Measurements from ENCODE around the gene NLN. TPM values are rescaled to one million over a fixed set of nuclear protein-coding genes. Genes with fewer than 3 reads are reported as not detected.

Gene NLN
- total RNA-seq, 1 experiment from 2014 or later = 34.8 TPM

DNA sequence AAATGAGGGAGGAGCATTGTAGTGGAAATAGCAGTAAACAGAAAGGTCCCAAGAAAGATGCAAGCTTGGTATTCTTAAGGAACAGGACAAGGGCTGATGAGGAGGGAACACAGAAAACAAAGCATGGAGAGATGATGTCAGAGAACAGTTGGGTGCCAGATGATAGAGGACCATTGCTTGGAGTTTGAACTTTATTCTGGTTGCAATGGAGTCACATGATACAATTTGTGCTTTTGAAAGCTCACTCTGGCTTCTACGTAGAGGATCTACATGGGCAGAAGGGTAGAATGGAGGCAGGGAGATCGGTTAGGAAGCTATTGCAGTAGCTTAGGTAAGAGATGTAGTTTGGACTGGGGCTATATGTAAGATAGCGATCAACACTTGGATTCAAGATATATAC lies 39.9 kb upstream of the NLN start:
- intact Hi-C loops (cut with micrococcal nuclease; ENCODE audit: unreplicated experiment) = no loop called here
- H3K4me1 Mint-ChIP-seq (ENCODE audit: low read depth, unreplicated experiment) = peaks cover 6% of the 10 kb centered on the region
- no peak overlapping the region for H3K27ac Mint-ChIP-seq (ENCODE audit: unreplicated experiment)
- H3K36me3 ChIP-seq (ENCODE audit: control insufficient read depth, insufficient read depth, low read length) = peaks cover 1% of the 10 kb centered on the region; the same call in 1 of the 2 replicates
- no peaks in the 10 kb centered on the region for H3K9me3 Mint-ChIP-seq (ENCODE audit: unreplicated experiment)
- H3K36me3 Mint-ChIP-seq (ENCODE audit: insufficient read depth, unreplicated experiment) = peaks cover 5% of the 10 kb centered on the region
- H3K9me3 ChIP-seq = no peaks in the 10 kb centered on the region
- BruUV-seq (replicated peaks) = no TSS peak
- no peaks in the 10 kb centered on the region for H3K4me1 ChIP-seq
- H3K4me3 Mint-ChIP-seq (ENCODE audit: unreplicated experiment) = no peak overlapping the region
- no peaks in the 10 kb centered on the region for H3K27me3 ChIP-seq (replicated peaks; ENCODE audit: control insufficient read depth, insufficient read depth, low read length)
- TF ChIP-seq, protein P1, sequence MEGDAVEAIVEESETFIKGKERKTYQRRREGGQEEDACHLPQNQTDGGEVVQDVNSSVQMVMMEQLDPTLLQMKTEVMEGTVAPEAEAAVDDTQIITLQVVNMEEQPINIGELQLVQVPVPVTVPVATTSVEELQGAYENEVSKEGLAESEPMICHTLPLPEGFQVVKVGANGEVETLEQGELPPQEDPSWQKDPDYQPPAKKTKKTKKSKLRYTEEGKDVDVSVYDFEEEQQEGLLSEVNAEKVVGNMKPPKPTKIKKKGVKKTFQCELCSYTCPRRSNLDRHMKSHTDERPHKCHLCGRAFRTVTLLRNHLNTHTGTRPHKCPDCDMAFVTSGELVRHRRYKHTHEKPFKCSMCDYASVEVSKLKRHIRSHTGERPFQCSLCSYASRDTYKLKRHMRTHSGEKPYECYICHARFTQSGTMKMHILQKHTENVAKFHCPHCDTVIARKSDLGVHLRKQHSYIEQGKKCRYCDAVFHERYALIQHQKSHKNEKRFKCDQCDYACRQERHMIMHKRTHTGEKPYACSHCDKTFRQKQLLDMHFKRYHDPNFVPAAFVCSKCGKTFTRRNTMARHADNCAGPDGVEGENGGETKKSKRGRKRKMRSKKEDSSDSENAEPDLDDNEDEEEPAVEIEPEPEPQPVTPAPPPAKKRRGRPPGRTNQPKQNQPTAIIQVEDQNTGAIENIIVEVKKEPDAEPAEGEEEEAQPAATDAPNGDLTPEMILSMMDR (IDR thresholded peaks at IDR 0.05; ENCODE audit: insufficient read depth in 1 of 2, low read depth in 1 of 2, low read length in 1 of 2, severe bottlenecking in 1 of 2, unreplicated experiment in 1 of 2) = no peak
- H3K27me3 Mint-ChIP-seq (ENCODE audit: insufficient read depth, unreplicated experiment) = no peaks in the 10 kb centered on the region
- H3K4me3 ChIP-seq (ENCODE audit: low read depth, low read length) = no peak overlapping the region
- no peak for DNase-seq
- ChIA-PET CTCF (no interaction called here), POLR2A (no interaction called here)

- H3K4me1 ChIP-seq = no peaks in the 10 kb centered on the region
- no peak overlapping the region for H3K4me3 ChIP-seq (ENCODE audit: low read depth, low read length)
- Mint-ChIP-seq H3K4me3 (ENCODE audit: unreplicated experiment) (no peak overlapping the region), H3K27me3 (ENCODE audit: insufficient read depth, unreplicated experiment) (no peaks in the 10 kb centered on the region), H3K4me1 (ENCODE audit: low read depth, unreplicated experiment) (no peaks in the 10 kb centered on the region), H3K9me3 (ENCODE audit: unreplicated experiment) (no peaks in the 10 kb centered on the region), H3K36me3 (ENCODE audit: insufficient read depth, unreplicated experiment) (no peaks in the 10 kb centered on the region), H3K27ac (ENCODE audit: unreplicated experiment) (no peak overlapping the region)
- no TSS peak for BruUV-seq (replicated peaks)
- no peak for DNase-seq
- no peaks in the 10 kb centered on the region for H3K36me3 ChIP-seq (ENCODE audit: control insufficient read depth, insufficient read depth, low read length)
- TF ChIP-seq, protein P1 (IDR thresholded peaks at IDR 0.05; ENCODE audit: insufficient read depth in 1 of 2, low read depth in 1 of 2, low read length in 1 of 2, severe bottlenecking in 1 of 2, unreplicated experiment in 1 of 2) = no peak
- intact Hi-C loops (cut with micrococcal nuclease; ENCODE audit: unreplicated experiment) = no loop called here
- ChIA-PET POLR2A (no interaction called here), CTCF (no interaction called here)
- H3K9me3 ChIP-seq = no peaks in the 10 kb centered on the region
- H3K27me3 ChIP-seq (replicated peaks; ENCODE audit: control insufficient read depth, insufficient read depth, low read length) = no peaks in the 10 kb centered on the region
Observed at GRCh38 chr5:65693121-65693520, 28.9 kb upstream of the NLN start.

GRCh38 chr5:65695162-65695755 lies 26.7 kb upstream of the NLN start:
- ChIA-PET POLR2A (no interaction called here), CTCF (no interaction called here)
- no peak for DNase-seq
- H3K4me1 Mint-ChIP-seq (ENCODE audit: low read depth, unreplicated experiment) = no peaks in the 10 kb centered on the region
- Histone ChIP-seq H3K4me3 (ENCODE audit: low read depth, low read length) (no peak overlapping the region), H3K9me3 (no peaks in the 10 kb centered on the region), H3K36me3 (ENCODE audit: control insufficient read depth, insufficient read depth, low read length) (no peaks in the 10 kb centered on the region), H3K4me1 (no peaks in the 10 kb centered on the region), H3K27me3 (replicated peaks; ENCODE audit: control insufficient read depth, insufficient read depth, low read length) (no peaks in the 10 kb centered on the region)
- BruUV-seq (replicated peaks) = no TSS peak
- no peaks in the 10 kb centered on the region for H3K27me3 Mint-ChIP-seq (ENCODE audit: insufficient read depth, unreplicated experiment)
- H3K27ac Mint-ChIP-seq (ENCODE audit: unreplicated experiment) = no peak overlapping the region
- no peaks in the 10 kb centered on the region for H3K9me3 Mint-ChIP-seq (ENCODE audit: unreplicated experiment)
- no peak overlapping the region for H3K4me3 Mint-ChIP-seq (ENCODE audit: unreplicated experiment)
- peaks cover 4% of the 10 kb centered on the region for H3K36me3 Mint-ChIP-seq (ENCODE audit: insufficient read depth, unreplicated experiment)
- TF ChIP-seq, protein P1 (IDR thresholded peaks at IDR 0.05; ENCODE audit: insufficient read depth in 1 of 2, low read depth in 1 of 2, low read length in 1 of 2, severe bottlenecking in 1 of 2, unreplicated experiment in 1 of 2) = no peak
- intact Hi-C loops (cut with micrococcal nuclease; ENCODE audit: unreplicated experiment) = no loop called here
